Skin of body (tissue), 2 donors: ENCODE data around the gene SPDEF. TPM values are rescaled to one million over a fixed set of nuclear protein-coding genes. Genes with fewer than 3 reads are reported as not detected.

Source experiments
- DNase-seq: peaks from one replicate; lab custom pipeline; 2025; lab: John Stamatoyannopoulos, UW
- total RNA-seq: library from RNA; depleted of rRNA; stranded (reverse); fragments of >200 nt; gene quantifications from one replicate; pipeline ENCODE4 v1.2.3, GENCODE V29; 2014

Gene SPDEF
- total RNA-seq, 1 donor from 2014 or later: 0.89 TPM

GRCh38 chr6:34583861-34584604, 27.9 kb upstream of the SPDEF start:
- no peak for DNase-seq

GRCh38 chr6:34583461-34583860, 27.3 kb upstream of the SPDEF start:
- no peak for DNase-seq

DNA sequence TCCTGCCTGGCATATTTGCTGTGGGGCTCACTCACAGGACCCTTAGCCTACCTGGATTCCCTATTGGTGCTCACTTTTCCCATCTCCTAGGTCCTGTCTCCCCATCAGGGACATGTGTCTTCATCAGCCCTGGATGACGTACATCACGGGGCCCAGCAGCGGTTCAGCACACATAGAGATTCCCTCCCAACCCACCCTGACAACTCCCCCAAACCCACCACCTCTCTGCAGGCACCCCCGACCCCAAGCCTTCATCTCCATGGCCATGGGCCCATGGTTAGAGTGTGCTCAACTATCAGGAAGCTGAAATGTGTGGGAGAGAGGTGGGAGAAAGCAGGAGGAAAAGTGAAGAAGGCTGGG, 25.4 kb upstream of the SPDEF start:
- DNase-seq: no peak

- no peak for DNase-seq
Measured at GRCh38 chr6:34580707-34581560, 24.8 kb upstream of the SPDEF start.

DNA sequence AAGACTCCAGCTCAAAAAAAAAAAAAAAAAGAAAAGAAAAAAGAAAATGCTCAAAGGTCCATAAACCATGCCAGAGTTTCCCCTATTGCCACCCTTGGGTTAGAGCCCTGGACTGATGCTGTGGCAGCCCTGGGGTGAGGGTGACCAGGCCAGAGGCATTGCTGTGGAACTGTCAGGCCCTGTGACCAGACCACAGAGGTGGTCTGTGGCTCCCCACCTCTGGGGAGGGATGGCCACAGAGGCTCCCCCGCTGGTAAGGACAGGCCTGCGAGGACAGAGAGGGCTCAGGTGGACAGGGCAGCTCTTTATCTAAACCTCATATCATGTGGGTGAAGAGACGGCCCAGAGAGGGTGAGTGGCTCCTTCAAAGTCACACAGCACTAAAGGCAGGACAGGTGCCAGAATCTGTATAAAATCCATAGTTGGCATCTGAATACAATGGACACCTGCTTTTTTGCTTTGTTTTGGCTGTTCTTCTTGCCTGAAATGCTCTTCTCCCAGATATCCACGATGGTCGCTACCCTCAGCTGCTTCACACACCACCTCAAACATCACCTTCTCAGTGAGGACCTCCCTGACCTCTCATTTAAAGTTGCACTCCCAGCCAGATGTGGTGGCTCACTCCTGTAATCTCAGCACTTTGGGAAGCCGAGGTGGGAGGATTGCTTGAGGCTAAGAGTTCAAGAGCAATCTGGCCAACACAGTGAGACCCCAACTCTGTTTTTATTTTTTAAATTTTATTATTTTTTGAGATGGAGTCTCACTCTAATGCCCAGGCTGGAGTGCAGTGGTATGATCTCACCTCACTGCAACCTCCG, 22.5 kb upstream of the SPDEF start:
- DNase-seq: no peak

GRCh38 chr6:34576286-34576955, 20.3 kb upstream of the SPDEF start:
- DNase-seq: no peak

DNA sequence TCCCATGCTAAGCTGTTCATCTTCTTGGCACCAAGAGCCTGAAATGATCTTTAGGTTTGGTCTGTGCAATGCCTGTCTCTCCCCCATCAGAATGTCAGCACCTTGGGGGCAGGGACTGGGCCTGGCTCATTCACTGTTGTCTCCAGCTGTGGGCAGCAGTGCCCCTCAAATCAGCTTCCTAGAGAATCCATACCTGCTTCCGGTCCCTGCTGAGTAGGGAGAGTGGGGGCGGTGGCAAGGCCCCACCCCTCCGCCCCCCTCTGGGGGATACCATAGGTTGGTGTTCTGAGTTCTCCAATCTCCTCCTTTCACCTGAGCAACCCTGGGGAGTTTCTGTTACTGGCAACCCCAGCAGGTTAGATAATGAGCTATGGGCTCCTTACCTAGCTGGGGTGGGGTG, 19.2 kb upstream of the SPDEF start:
- no peak for DNase-seq

DNA sequence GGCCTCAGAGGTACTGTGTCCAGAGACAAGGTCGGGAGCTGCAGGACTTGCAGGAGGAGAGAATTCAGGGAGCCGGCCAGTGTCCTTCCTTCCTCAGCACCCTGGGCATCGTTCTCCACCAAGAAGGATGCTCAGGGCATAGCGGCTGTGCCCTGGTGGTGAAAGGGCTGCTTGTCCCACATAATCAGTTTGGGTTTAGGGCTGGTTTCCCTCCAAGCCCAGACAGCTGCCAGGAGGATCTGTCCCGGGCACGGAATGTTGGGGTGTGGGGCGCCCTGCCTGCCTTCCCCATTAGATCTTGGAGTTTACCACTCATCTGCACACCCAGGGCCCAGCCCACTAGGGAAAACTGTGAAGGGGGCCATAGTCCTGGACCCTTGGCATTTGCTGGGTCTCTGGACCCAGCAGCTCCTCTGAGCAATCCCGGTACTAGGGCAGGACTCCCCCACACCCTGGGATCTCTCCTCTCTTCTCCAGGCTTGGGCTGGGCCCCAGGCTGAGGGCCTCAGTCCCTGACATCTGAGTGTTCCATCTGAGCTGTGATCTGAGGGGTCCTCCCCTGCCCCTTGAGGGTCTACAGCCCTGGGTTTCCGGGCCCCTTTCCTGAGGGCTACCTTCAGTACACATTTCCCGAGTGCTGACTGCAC, 18.6 kb upstream of the SPDEF start:
- no peak for DNase-seq

GRCh38 chr6:34573567-34574183, 17.5 kb upstream of the SPDEF start:
- DNase-seq: no peak

DNA sequence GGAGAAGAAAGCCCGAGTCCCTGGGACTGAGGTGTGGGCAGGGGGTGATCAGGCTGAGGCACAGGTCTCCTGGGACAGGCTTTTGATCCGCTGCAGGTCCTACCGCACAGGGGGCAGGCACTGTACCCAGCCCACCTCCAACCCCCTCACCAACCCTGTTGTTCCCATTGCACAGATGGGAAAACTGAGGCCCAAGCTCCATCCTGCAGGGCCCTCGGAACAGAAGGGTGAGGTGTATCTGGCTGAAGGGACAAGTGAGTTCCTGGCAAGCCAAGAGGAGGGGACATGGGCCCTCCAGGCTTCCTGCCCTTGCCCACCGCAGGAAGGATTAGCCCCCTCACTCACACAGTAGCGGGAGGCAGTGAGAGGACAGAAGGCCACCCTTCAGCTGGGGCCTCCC, 16.5 kb upstream of the SPDEF start:
- no peak for DNase-seq

DNA sequence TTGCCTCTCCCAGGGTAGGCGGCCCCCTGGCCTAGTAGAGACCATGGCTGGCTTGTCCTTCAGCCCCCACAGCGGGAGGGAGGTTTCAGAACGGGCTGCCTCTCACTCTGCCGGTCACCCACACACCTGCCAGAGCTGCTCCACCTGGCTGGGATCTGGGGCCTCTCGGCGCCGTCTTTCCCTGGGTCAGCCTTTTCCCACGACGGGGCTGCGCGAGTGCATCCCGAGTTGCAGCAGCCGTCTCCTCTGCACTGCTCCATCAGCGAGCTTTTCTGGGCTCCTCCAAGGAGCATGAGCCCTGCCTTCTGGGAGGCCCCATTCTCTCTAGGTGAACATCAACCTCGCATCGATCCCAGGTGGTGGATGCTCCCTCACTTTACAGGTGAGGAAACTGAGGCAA, 15.9 kb upstream of the SPDEF start:
- no peak for DNase-seq

DNA sequence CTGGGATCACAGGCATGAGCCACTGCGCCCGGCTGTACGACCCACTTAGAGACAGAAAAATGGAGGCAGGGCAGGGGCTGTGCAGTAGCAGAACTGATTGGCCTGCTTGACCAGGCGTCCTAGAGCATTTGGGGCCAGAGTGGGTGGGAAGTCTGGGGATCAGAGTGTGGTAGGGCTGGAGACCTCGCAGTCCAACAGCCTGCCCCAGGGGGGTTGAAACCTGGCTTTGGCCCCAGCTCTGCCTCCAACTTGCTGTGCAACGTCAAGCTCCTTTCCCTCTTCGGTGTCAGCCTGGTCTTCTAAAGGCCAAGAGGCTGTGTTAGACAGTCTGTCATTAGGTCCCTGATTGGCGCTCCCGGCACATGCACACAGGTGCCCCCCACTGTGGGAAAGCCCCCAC, 15.3 kb upstream of the SPDEF start:
- DNase-seq: no peak

DNA sequence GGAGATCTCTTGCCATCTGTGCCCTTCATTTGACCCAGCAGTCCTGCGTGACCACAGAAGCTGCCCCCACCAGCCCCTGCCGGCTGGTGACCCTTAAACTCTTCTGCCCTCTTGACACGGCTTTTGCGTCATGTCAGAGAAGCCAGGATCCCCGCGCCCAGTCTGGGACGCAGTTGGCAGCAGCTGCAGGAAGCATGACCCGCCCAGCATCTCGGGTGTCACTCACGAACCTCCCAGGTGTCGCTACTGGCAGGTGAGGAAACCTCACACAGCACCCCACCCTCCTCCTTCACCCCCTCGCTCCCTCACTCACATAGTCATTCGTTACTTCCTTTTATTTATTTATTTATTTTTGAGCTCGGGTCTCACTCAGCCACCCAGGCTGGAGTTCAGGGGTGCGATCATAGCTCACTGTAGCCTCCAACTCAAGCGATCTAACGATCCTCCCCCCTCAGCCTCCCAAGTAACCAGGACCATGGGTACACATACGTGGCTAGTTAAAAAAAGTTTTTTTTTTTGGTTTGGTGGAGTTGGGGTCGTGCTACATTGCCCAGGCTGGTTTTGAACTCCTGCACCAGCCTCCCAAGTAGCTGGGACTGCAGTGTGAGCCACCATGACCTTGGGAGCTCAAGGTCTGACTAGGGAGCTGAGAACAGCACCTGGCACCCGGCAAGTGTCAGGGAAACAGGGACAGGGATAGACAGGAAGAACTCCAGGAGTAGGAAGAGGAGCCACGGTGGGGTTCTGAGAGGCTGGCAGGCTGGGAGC, 14.1 kb upstream of the SPDEF start:
- no peak for DNase-seq

GRCh38 chr6:34569361-34569973, 13.3 kb upstream of the SPDEF start:
- DNase-seq: no peak

DNA sequence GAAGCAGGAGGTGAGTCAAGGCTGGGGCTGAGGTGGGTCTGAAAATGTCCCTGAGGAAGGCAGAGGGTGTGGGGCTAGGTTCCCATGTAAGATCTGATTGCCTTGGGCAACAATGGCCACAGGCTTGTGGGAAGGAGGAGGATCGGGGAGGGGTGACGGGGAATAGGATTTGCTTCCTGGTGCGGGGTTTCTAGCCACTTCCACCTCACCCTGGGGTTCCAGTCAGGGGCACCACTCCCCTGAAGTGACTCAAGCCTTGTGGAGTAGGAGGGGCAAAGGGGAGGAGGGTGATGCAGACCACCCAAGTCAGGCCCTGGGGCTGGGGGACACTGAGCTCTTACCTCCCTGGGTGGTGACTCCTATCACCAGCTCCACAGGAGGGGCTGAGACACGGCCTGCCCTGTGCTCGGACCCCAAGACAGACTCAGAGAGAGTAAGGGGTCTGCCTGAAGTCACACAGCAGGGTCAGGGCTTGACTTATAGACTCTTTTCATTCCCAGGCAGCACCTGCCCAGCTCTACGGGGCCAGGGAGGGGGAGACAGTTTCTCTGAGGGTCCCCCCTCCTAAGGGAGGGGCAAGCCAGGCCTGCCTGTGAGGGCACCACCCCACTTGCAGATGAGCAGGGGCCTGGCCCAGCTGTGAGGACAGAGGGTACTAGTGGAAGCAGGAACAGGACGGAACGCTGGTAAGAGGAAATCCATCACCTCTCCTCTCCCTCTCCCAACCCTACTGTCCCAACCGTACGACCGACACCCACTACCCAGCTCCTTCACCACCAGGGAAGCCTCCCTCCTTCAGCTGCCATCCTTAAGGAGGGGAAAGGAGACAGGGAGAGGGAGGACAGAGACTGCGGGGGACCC, 12.4 kb upstream of the SPDEF start:
- no peak for DNase-seq

GRCh38 chr6:34566830-34567546, 10.9 kb upstream of the SPDEF start:
- DNase-seq: no peak

- DNase-seq: no peak
Measured at GRCh38 chr6:34565722-34566137, 9.6 kb upstream of the SPDEF start.

DNA sequence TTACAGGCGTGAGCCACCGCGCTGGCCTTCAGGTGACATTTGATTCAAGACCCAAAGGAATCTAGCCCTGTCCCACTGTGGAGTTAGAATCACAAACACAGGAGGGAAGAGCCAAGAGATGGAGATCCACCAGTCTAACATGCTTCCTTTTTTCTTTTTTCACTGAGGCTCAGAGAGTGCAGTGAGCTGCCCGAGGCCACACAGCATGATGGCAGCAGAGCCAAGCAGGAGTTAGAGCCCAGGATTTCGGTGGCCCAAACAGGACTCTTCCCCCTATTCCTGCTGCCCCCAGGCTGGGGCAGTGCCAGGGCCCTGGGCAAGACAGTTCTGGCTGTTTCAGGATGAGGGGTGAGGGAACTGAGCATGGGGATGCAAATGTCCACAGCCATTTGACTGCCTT, 8.1 kb upstream of the SPDEF start:
- no peak for DNase-seq
